KMS-11 (cell line): Measurements from ENCODE around the gene MDFI.

ENCODE experiments used
- H2AFZ ChIP-seq: fragments of 200-600 bp; sonication (generic); 2 replicates; pipeline ENCODE4 v1.6.1; 2016; ENCODE audit warnings: antibody characterized with exemption, mixed run types, low read depth
- H3K27ac ChIP-seq: fragments of 200-600 bp; sonication (generic); 2 replicates; pipeline ENCODE4 v1.6.1; 2016; ENCODE audit warnings: mild to moderate bottlenecking, mixed run types
- H3K27me3 ChIP-seq: fragments of 200-600 bp; sonication (generic); 2 replicates; pipeline ENCODE4 v1.6.1; 2017; ENCODE audit warnings: mild to moderate bottlenecking, low read depth, mixed run types, moderate library complexity; ENCODE audit not compliant: insufficient read depth
- H3K36me3 ChIP-seq: fragments of 200-600 bp; sonication (generic); 2 replicates; pipeline ENCODE4 v1.6.1; 2017; ENCODE audit warnings: mild to moderate bottlenecking, mixed run types; ENCODE audit not compliant: insufficient read depth
- H3K4me1 ChIP-seq: fragments of 200-600 bp; sonication (generic); 2 replicates; pipeline ENCODE4 v1.6.1; 2016; ENCODE audit warnings: mild to moderate bottlenecking, low read depth, mixed run types; ENCODE audit not compliant: poor library complexity, severe bottlenecking
- H3K4me2 ChIP-seq: fragments of 200-600 bp; sonication (generic); 2 replicates; pipeline ENCODE4 v1.7.0; 2016; ENCODE audit warnings: mild to moderate bottlenecking, mixed run types
- H3K4me3 ChIP-seq: fragments of 200-600 bp; sonication (generic); IDR thresholded peaks from 2 replicates; pipeline ENCODE4 v1.6.1; 2017; ENCODE audit warnings: low read depth, low read length, mixed read lengths; ENCODE audit not compliant: insufficient read depth
- H3K79me2 ChIP-seq: fragments of 200-600 bp; sonication (generic); 2 replicates; pipeline ENCODE4 v1.6.1; 2016; ENCODE audit warnings: low read depth, mixed run types; ENCODE audit not compliant: insufficient read depth
- H3K9ac ChIP-seq: fragments of 200-600 bp; sonication (generic); 2 replicates; pipeline ENCODE4 v1.6.1; 2016; ENCODE audit warnings: mild to moderate bottlenecking, mixed run types
- H4K20me1 ChIP-seq: fragments of 200-600 bp; sonication (generic); 2 replicates; pipeline ENCODE4 v1.6.1; 2016; ENCODE audit warnings: mild to moderate bottlenecking, mixed run types; ENCODE audit not compliant: insufficient read depth
- CTCF ChIP-seq: fragments of 200-600 bp; sonication (generic); conservative IDR thresholded peaks from 2 replicates; pipeline ENCODE4 v1.6.1; 2017; ENCODE audit warnings: low read depth, mild to moderate bottlenecking, antibody characterized with exemption, low read length, moderate library complexity, mixed read lengths

The MDFI gene

GRCh38 chr6:41633056-41633634 is 5.1 kb upstream of the MDFI start:
- Histone ChIP-seq H3K9ac (no peak overlapping the region), H3K27me3 (peaks cover 12% of the 10 kb centered on the region; the same call in 1 of the 2 replicates), H2AFZ (no peak overlapping the region), H3K4me1 (no peaks in the 10 kb centered on the region), H3K79me2 (no peaks in the 10 kb centered on the region), H4K20me1 (no peaks in the 10 kb centered on the region), H3K27ac (no peak overlapping the region), H3K4me2 (no peak overlapping the region), H3K4me3 (no peak overlapping the region), H3K36me3 (no peaks in the 10 kb centered on the region)
- TF ChIP-seq CTCF: no peak

GRCh38 chr6:41634657-41635056 is 3.6 kb upstream of the MDFI start:
- Histone ChIP-seq H2AFZ (no peak overlapping the region), H4K20me1 (no peaks in the 10 kb centered on the region), H3K36me3 (no peaks in the 10 kb centered on the region), H3K79me2 (no peaks in the 10 kb centered on the region), H3K27me3 (peaks cover 17% of the 10 kb centered on the region; the same call in 1 of the 2 replicates), H3K4me2 (no peak overlapping the region), H3K27ac (no peak overlapping the region), H3K4me3 (no peak overlapping the region), H3K9ac (no peak overlapping the region), H3K4me1 (no peaks in the 10 kb centered on the region)
- TF ChIP-seq CTCF: no peak

- TF ChIP-seq CTCF: no peak
- H3K4me1 ChIP-seq: no peaks in the 10 kb centered on the region
- peaks cover 23% of the 10 kb centered on the region; the same call in 1 of the 2 replicates for H3K27me3 ChIP-seq
- no peaks in the 10 kb centered on the region for H4K20me1 ChIP-seq
- H3K36me3 ChIP-seq: no peaks in the 10 kb centered on the region
- no peak overlapping the region for H2AFZ ChIP-seq
- no peaks in the 10 kb centered on the region for H3K79me2 ChIP-seq
- no peak overlapping the region for H3K4me2 ChIP-seq
- H3K9ac ChIP-seq: no peak overlapping the region
- H3K27ac ChIP-seq: no peak overlapping the region
- H3K4me3 ChIP-seq: no peak overlapping the region
These were observed 2.9 kb upstream of the MDFI start for GRCh38 chr6:41635365-41635764.

GRCh38 chr6:41636833-41637193 is 1.5 kb upstream of the MDFI start:
- Histone ChIP-seq H3K4me1 (no peaks in the 10 kb centered on the region), H3K4me3 (no peak overlapping the region), H3K36me3 (no peaks in the 10 kb centered on the region), H3K27me3 (peaks cover 32% of the 10 kb centered on the region; the same call in 1 of the 2 replicates), H3K79me2 (no peaks in the 10 kb centered on the region), H4K20me1 (no peaks in the 10 kb centered on the region), H3K27ac (no peak overlapping the region), H3K4me2 (no peak overlapping the region), H3K9ac (no peak overlapping the region), H2AFZ (no peak overlapping the region)
- TF ChIP-seq CTCF: no peak
